GM21390 (cell line): ENCODE data around the gene INSL6.
A peak's percentile ranks its signal among the peaks of the same experiment; 100 is the strongest.
"Not testable (repeated sequence)": the region's sequence is repeated elsewhere in the genome, so short reads cannot be mapped to it uniquely, and the experiment has no call there.

ENCODE experiments used
- ATAC-seq: cut with Tn5 transposase; IDR thresholded peaks from one replicate; pipeline ENCODE4 v1.9.1; 2021; ENCODE audit not compliant: unreplicated experiment

Gene INSL6, protein sequence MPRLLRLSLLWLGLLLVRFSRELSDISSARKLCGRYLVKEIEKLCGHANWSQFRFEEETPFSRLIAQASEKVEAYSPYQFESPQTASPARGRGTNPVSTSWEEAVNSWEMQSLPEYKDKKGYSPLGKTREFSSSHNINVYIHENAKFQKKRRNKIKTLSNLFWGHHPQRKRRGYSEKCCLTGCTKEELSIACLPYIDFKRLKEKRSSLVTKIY

DNA sequence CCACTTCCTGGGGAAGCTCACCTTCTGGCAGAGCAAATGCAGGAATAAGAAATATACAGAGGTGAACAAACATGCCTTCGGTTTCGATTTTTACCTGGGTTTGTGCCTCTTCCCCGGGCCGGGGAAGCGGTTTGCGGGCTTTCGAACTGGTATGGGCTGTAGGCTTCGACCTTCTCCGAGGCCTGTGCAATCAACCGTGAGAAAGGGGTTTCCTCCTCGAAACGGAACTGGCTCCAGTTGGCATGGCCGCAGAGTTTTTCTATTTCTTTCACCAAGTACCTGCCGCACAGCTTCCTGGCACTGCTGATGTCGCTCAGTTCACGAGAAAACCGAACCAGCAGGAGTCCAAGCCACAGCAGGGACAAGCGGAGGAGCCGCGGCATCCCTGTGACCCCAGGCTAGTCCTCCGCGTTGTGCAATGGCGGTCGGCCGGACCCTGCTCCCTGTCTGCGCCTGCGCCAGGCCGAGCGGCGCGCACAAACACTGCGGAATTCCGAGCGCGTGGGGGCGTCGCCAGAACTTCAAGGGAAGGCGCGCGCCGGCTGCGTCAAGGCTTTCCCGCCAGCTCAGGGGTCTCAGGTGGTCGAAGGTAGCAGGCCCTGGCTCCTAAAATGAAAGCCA is at the start of gene INSL6:
Gene INSL6 (minus strand): TSS at position 420 of the 621 bp plus-strand sequence. CDS start 37 bp downstream, at position 383.
- no peak for ATAC-seq

DNA sequence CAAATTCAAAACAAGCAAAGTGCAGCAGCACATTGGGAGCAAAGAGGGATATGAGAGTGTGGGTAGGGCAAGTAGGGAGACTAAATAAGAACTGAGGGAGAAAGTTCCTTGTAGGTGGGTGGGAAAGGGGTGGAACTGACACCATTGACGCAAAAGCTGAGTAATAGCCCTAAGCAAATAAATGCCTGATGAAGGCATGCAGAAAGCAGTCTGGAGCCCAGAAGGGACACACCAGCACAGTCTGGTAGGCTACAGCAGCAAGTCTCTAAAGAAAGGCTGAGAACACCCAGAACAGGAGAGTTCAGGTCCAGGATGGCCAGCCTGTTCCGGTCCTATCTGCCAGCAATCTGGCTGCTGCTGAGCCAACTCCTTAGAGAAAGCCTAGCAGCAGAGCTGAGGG is 45.8 kb upstream of the INSL6 start, which contains the start of gene INSL4:
Gene INSL4 (plus strand): TSS at position 208 of the 400 bp plus-strand sequence. CDS start 105 bp downstream, at position 313.
- no peak for ATAC-seq

GRCh38 chr9:5230554-5230953 is 45.1 kb upstream of the INSL6 start:
- no peak for ATAC-seq

DNA sequence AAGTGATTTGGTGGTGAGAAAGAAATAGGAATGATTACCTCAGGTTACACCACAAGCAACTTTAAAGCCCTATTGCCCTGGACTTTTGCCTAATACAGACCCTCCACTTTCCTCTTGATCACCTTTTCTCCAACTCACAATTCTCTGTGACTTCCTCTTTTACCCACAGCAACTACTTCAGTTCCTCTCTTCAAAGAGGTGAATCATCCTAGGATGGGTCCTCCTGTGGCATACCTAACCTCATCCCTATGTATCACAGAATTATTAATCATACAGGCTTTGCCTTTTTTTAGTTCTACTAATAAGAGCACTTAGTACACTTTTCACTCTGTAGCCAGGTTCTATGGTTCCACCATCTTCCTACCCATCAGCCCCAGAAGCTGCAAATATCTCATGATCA is 19.6 kb upstream of the INSL6 start:
- ATAC-seq: no peak

GRCh38 chr9:5195463-5195862 is 10.0 kb upstream of the INSL6 start:
- ATAC-seq: no peak

DNA sequence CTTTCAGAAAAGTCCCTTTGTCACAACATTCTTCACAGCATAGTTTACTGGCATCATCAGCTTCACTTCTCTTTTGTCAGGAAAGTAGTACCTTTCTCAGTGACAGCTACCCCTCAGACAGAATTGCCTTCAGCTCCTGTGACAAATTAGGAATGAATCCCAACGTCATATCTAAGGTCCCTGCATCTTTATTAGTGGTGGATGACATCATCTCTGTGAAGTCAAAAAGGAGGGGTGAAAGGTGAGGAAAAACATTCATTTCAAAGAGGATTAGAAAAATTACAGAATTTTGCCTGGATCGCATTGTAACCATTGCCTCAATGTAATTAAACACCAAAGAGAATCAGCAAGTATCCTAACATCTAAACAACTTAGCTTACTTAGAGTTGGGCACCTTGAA is 7.9 kb upstream of the INSL6 start:
- no peak for ATAC-seq

GRCh38 chr9:5191985-5192384 is 6.5 kb upstream of the INSL6 start:
- no peak for ATAC-seq

GRCh38 chr9:5188060-5188984 is 2.9 kb upstream of the INSL6 start:
- ATAC-seq: no peak

GRCh38 chr9:5186416-5187169 is 1.2 kb upstream of the INSL6 start:
- ATAC-seq: peak; percentile 60

DNA sequence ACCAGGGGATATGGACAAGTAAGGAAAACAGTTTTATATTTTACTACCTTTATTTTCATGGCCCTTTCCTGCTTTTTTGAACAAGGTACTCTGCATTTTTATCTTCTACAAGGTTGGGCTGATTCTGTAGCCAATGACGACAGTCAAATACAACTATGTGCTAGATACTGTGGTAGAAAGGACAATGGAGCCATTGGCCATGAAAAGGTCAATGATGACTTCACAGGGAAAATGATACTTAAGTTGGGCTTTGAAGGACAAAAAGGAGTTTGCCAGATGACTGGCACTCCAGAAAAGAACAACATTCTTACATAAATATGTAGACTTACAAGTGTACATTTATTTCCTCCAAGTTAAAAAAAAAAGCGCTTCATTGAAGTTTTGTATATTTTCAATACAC is 663 bp downstream of the INSL6 start:
- no peak for ATAC-seq

DNA sequence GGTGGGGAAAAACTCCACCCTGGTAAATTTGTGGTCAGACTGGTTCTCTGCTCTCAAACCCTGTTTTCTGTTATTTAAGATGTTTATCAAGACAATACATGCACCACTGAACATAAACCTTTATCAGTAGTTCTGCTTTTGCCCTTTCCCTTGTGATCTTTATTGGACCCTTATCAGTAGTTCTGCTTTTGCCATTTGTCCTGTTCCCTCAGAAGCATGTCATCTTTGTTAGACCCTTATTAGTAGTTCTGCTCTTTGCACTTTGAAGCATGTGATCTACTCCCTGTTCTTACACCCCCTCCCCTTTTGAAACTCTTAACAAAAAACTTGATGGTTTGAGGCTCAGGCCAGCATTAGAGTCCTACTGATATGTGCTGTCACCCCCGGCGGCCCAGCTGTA is 4.8 kb downstream of the INSL6 start:
- ATAC-seq: not testable (repeated sequence)

DNA sequence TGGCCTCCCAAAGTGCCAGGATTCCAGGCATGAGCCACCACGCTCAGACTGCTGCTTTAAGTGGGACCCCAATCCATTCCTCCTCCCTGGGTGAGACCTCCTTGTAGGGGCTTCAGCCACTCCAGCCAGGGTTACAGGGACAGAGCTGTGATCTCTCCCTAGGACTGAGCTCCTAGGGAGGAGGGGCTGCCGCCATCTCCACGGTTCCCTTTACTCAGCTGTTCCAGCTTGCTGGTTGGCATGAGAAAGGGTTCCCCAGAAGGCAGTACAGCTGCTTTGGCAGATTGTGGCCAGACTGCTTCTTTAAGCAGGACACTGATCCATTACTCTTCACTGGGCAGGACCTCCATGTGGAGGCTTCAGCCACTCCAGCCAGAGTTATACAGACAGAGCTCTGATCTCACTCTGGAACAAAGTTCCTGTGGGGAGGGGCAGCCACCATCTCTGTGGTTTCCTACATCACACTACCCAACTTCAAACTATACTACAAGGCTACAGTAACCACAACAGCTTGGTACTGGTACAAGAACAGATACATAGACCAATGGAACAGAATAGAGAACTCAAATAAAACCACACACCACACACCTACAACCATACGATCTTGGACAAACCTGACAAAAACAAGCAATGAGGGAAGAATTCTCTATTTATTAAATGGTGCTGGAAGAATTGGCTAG is 7.2 kb downstream of the INSL6 start:
- ATAC-seq: no peak

GRCh38 chr9:5146241-5146640 is 39.2 kb downstream of the INSL6 start:
- ATAC-seq: no peak

DNA sequence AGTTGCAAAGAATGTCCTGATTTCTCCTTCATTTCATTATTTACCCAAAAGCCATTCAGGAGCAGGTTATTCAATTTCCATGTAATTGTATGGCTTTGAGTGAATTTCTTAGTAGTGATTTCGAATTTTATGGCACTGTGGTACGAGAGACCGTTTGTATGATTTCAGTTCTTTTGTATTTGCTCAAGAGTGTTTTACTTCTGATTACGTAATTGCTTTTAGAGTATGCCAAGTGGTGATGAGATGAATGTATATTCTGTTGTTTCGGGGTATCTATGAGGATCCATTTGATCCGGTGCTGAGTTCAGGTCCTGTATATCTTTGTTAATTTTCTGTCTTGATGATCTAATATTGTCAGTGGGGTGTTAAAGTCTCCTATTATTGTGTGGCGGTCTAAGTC is 41.2 kb downstream of the INSL6 start:
- no peak for ATAC-seq

DNA sequence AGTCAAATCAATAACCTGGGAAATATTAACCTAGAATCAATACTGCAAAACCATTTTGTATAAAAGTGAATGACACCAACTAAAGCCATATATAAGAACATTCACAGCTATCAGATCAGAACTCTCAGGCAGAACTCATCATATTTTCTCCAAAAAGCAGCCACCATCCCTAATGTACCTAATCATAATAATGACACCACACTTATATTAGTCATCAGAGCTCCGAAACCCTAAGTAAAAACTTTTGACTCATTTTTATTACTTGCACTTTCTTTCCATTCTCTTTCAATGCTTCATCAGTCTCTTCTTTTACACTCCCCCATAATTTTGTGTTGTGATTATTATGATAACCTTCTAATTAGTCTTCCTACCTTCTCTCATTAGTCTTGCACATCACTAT is 45.3 kb downstream of the INSL6 start:
- no peak for ATAC-seq

- ATAC-seq: no peak
These were observed 62.9 kb downstream of the INSL6 start for GRCh38 chr9:5122516-5122915.

DNA sequence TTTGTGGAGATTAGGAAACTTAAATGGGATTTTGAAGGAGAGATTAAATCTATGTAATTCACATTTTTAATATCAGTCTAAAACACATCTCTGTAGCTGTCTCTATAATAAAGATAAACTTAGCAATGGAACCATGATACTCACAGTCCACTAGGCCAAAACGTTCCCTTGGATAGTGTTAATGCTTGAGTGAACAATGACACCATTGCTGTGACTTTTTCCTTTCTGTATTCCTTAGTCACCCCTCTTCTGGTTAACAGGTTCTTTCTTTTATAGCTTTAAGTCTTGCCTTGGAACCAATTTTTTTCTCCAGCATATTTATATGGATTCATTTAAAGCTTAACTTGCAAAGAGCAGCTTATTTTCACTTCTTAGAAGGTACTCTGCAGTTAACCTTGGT is 63.3 kb downstream of the INSL6 start:
- no peak for ATAC-seq

- ATAC-seq: no peak
These were observed 71.3 kb downstream of the INSL6 start for GRCh38 chr9:5113994-5114748.
